Mucosa of rectum (tissue), 2 donors: ENCODE measurements around the gene PHLPP1.
A peak's percentile ranks its signal among the peaks of the same experiment; 100 is the strongest.

ENCODE experiments used
- H3K27ac ChIP-seq, 2 donors: one replicate each; pipeline ENCODE4 v1.7.0; 2013; ENCODE audit warnings: inconsistent platforms in 2 of 2, low read depth in 2 of 2, low read length in 2 of 2
- H3K27me3 ChIP-seq, 2 donors: one replicate each; pipeline ENCODE4 v1.7.0; 2013; ENCODE audit warnings: low read length in 2 of 2; ENCODE audit not compliant: control insufficient read depth in 2 of 2, insufficient read depth in 2 of 2
- H3K36me3 ChIP-seq, 2 donors: one replicate each; pipeline ENCODE4 v1.7.0; 2013; ENCODE audit warnings: low read length in 2 of 2; ENCODE audit not compliant: control insufficient read depth in 2 of 2, insufficient read depth in 2 of 2
- H3K4me1 ChIP-seq, 2 donors: one replicate each; pipeline ENCODE4 v1.7.0; 2013; ENCODE audit warnings: low read length in 2 of 2, mild to moderate bottlenecking in 1 of 2; ENCODE audit not compliant: control insufficient read depth in 2 of 2, insufficient read depth in 2 of 2
- H3K4me3 ChIP-seq, 2 donors: one replicate each; pipeline ENCODE4 v1.7.0; 2013; ENCODE audit warnings: low read length in 2 of 2
- H3K9ac ChIP-seq, 2 donors: one replicate each; pipeline ENCODE4 v1.7.0; 2013; ENCODE audit warnings: low read length in 2 of 2, low read depth in 1 of 2, mild to moderate bottlenecking in 1 of 2
- H3K9me3 ChIP-seq, 2 donors: one replicate each; pipeline ENCODE4 v1.7.0; 2013; ENCODE audit warnings: low read length in 2 of 2; ENCODE audit not compliant: control insufficient read depth in 2 of 2
- donor health status: healthy.
- donor health status: Normal muscosa, but diverticular disease.

Gene PHLPP1

GRCh38 chr18:62716619-62717168 is 1.4 kb downstream of the PHLPP1 start:
- peak overlapping the region; percentile 76 to 96 for H3K27ac ChIP-seq
- H3K9me3 ChIP-seq, result no peaks in the 10 kb centered on the region
- H3K4me1 ChIP-seq, result peaks cover 4 to 26% of the 10 kb centered on the region in 2 donors
- H3K9ac ChIP-seq, result peak overlapping the region; percentile 66 to 91
- no peaks in the 10 kb centered on the region for H3K36me3 ChIP-seq
- peak overlapping the region; percentile 81 to 85 for H3K4me3 ChIP-seq
- no peaks in the 10 kb centered on the region for H3K27me3 ChIP-seq

DNA sequence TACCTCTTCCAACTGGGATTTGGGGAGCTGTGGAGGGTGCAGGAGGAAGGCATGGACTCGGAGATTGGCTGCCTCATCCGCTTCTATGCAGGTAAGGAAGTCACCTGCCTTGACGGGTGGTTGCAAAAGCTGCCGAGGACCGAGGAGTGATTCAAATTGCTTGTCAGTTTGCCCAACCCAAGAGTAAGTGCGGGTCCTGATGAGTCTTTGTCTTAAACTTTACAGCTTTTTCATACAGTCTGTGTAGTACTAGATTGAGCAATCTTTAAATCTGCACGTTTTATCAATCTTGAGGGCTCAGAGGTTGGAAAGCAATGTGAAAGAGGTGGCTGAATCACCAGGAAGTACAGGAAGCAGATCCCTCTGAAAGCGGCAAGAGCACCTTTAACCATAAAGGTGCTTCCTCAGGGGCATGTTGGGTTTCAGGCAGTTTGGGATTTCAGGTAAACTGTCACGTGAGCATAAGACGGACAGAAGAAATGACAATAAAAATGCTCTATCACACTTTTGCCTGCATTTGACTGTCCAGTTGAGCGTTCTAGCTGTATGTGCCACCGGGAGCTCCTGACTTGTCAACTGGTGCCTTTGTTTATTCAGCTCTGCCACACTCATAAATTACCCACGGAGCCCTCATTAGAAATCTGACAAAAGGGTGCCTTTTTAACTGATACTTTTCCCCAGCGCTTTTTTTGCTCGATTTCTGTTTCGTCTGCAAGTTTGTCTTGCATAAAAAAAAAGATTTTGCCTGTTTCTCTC is 2.0 kb downstream of the PHLPP1 start:
- no peaks in the 10 kb centered on the region for H3K9me3 ChIP-seq
- H3K9ac ChIP-seq, result peak overlapping the region; percentile 75 to 76
- H3K4me3 ChIP-seq, result peak overlapping the region; percentile 81 to 85
- H3K27me3 ChIP-seq, result no peaks in the 10 kb centered on the region
- H3K36me3 ChIP-seq, result no peaks in the 10 kb centered on the region
- peak overlapping the region; percentile 76 to 96 for H3K27ac ChIP-seq
- H3K4me1 ChIP-seq, result peaks cover 4 to 26% of the 10 kb centered on the region in 2 donors

- Histone ChIP-seq H3K9ac (peak overlapping the region; percentile 75 to 76), H3K27me3 (no peaks in the 10 kb centered on the region), H3K4me3 (peak overlapping the region; percentile 81 to 85), H3K9me3 (no peaks in the 10 kb centered on the region), H3K27ac (peak overlapping the region; percentile 76 to 96), H3K4me1 (peaks cover 4 to 26% of the 10 kb centered on the region in 2 donors), H3K36me3 (no peaks in the 10 kb centered on the region)
Observed at GRCh38 chr18:62717925-62718800, 2.8 kb downstream of the PHLPP1 start.

DNA sequence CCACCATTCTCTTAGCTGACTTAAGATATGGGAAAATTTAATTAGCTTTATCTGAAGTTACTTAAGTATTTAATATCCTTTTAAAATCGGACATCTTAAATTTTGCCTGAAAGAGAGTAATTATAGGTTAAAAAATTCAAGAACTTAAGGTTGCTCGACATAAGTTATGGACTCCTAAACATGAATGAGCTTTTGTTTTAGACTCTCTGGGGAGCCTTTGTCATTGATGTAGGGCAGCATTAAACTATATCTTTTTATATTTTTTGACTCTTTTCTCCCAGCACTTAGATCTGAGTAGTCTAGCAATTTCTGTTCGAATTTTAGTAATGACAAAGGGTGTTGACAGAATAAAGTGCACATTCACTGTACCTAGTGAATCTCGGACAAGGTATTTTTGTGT is 4.7 kb downstream of the PHLPP1 start:
- Histone ChIP-seq H3K27ac (no peak overlapping the region), H3K4me3 (no peak overlapping the region), H3K27me3 (no peaks in the 10 kb centered on the region), H3K9ac (no peak overlapping the region), H3K36me3 (no peaks in the 10 kb centered on the region), H3K4me1 (peaks cover 0 to 21% of the 10 kb centered on the region in 2 donors), H3K9me3 (no peaks in the 10 kb centered on the region)

GRCh38 chr18:62720766-62721613 is 5.6 kb downstream of the PHLPP1 start:
- no peaks in the 10 kb centered on the region for H3K36me3 ChIP-seq
- H3K27ac ChIP-seq, result no peak overlapping the region
- peaks cover 0 to 23% of the 10 kb centered on the region in 2 donors for H3K4me1 ChIP-seq
- H3K4me3 ChIP-seq, result no peak overlapping the region
- H3K27me3 ChIP-seq, result no peaks in the 10 kb centered on the region
- H3K9me3 ChIP-seq, result no peaks in the 10 kb centered on the region
- no peak overlapping the region for H3K9ac ChIP-seq

DNA sequence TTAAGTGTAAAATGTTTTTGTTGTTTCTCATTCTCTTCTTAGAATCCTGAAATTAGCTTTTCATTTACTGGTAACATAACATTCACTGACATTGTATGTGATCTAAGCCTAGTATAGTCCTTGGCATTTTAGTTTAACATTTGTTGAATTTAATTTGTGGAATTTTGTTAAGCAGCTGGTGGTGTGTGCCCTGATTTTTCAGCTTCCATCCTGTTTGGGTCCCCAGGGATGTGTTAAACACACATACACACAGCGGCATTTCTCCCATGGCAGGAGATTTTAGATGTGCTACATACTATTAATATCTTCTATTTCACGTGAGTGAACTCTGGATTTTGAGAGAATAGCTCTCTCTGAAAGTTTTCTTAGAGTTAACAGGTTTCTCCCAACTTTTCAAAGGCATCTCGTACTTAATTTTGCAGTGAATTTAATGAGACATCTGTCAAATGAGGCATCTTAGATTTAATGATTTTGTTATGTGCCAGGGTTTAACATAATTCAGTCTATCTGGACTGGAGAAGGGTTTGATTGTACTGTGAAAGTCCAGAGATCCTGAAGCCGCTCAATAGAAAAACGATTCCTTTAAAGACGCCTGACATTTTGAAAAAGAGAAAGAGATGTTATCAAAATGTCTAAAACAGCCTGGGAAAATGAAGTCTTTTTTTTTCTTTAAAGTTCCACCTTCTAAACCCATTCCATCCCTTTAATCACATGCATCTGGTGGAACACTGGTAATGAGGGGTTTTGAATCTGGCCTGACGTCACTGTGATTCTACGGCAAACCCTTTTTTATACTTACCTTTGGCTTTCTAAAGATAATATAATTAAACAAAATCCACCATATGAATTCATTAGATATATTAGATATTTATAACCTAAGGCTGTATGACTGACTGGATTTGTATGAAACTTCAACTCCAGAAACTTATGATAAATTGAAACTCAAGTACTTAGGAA is 6.8 kb downstream of the PHLPP1 start:
- H3K27me3 ChIP-seq, result no peaks in the 10 kb centered on the region
- no peaks in the 10 kb centered on the region for H3K36me3 ChIP-seq
- H3K9me3 ChIP-seq, result no peaks in the 10 kb centered on the region
- no peak overlapping the region for H3K27ac ChIP-seq
- no peak overlapping the region for H3K9ac ChIP-seq
- H3K4me3 ChIP-seq, result no peak overlapping the region
- H3K4me1 ChIP-seq, result peaks cover 0 to 23% of the 10 kb centered on the region in 2 donors

DNA sequence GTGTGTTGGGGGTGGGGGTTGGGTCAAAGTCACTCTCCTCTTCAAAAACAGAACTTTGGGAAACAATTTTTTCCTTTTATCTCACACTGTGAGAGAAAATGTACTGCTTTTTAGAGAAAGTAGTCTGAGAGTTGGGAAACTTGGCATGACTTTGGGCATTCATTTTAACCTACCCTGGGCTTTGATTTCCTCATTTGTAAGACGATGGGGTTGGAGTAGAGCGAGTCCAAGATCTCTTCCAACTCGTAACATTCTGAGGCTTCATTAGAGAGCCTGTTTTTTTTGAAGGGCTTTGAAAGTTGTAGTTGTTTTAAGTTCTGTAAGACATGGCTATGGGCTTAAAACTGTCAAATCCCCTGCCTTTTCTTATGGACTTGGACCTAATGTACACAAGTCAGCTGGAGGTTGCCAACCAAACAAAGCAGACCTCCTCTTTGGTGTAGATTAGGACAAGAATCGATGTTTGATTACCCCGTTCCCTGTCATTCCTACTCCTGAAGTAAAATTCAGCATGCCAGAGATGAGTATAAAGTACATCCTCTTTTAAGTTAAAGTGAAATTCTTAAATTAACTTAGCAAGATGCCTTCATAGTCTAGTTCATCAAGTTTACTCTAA is 8.4 kb downstream of the PHLPP1 start:
- no peaks in the 10 kb centered on the region for H3K36me3 ChIP-seq
- no peaks in the 10 kb centered on the region for H3K27me3 ChIP-seq
- no peak overlapping the region for H3K27ac ChIP-seq
- peaks cover 0 to 13% of the 10 kb centered on the region in 2 donors for H3K4me1 ChIP-seq
- no peaks in the 10 kb centered on the region for H3K9me3 ChIP-seq
- H3K4me3 ChIP-seq, result no peak overlapping the region
- no peak overlapping the region for H3K9ac ChIP-seq

GRCh38 chr18:62725896-62726295 is 10.6 kb downstream of the PHLPP1 start:
- H3K36me3 ChIP-seq, result no peaks in the 10 kb centered on the region
- H3K9ac ChIP-seq, result no peak overlapping the region
- H3K27me3 ChIP-seq, result no peaks in the 10 kb centered on the region
- H3K27ac ChIP-seq, result no peak overlapping the region
- H3K4me1 ChIP-seq, result peaks cover 0 to 2% of the 10 kb centered on the region in 2 donors
- no peaks in the 10 kb centered on the region for H3K9me3 ChIP-seq
- H3K4me3 ChIP-seq, result no peak overlapping the region
